Neural crest cell (in vitro differentiated cells): ENCODE measurements around the gene NSD2. TPM values are rescaled to one million over a fixed set of nuclear protein-coding genes. Genes with fewer than 3 reads are reported as not detected.

Source experiments
- DNase-seq: peaks from one replicate; pipeline ENCODE4 v3.0.0; 2021; ENCODE audit warnings: low read depth, mixed read lengths, low spot score
- H3K27ac Mint-ChIP-seq: one replicate; pipeline ENCODE4 v1.8.0; 2021; ENCODE audit warnings: mild to moderate bottlenecking, mixed read lengths; ENCODE audit not compliant: unreplicated experiment
- H3K27me3 Mint-ChIP-seq: 2 replicates; pipeline ENCODE4 v1.8.0; 2021; ENCODE audit warnings: low read depth, mild to moderate bottlenecking, mixed read lengths
- H3K36me3 Mint-ChIP-seq: 2 replicates; pipeline ENCODE4 v1.8.0; 2021; ENCODE audit warnings: low read depth, mild to moderate bottlenecking, mixed read lengths
- H3K4me1 Mint-ChIP-seq: 2 replicates; pipeline ENCODE4 v1.8.0; 2021; ENCODE audit warnings: mixed read lengths
- H3K4me3 Mint-ChIP-seq: one replicate; pipeline ENCODE4 v1.8.0; 2021; ENCODE audit warnings: mild to moderate bottlenecking, mixed read lengths
- H3K9me3 Mint-ChIP-seq: 2 replicates; pipeline ENCODE4 v1.8.0; 2021; ENCODE audit warnings: mixed read lengths
- CTCF ChIP-seq: fragments of 200-600 bp; sonication (generic); conservative IDR thresholded peaks from 2 replicates; pipeline ENCODE4 v1.5.0; 2021; ENCODE audit warnings: antibody characterized with exemption, mild to moderate bottlenecking
- total RNA-seq: library from RNA; stranded (reverse); gene quantifications from 2 replicates; pipeline ENCODE4 v1.2.1, GENCODE V29; 2021

The NSD2 gene
- total RNA-seq, 1 donor from 2014 or later = 274 TPM

DNA sequence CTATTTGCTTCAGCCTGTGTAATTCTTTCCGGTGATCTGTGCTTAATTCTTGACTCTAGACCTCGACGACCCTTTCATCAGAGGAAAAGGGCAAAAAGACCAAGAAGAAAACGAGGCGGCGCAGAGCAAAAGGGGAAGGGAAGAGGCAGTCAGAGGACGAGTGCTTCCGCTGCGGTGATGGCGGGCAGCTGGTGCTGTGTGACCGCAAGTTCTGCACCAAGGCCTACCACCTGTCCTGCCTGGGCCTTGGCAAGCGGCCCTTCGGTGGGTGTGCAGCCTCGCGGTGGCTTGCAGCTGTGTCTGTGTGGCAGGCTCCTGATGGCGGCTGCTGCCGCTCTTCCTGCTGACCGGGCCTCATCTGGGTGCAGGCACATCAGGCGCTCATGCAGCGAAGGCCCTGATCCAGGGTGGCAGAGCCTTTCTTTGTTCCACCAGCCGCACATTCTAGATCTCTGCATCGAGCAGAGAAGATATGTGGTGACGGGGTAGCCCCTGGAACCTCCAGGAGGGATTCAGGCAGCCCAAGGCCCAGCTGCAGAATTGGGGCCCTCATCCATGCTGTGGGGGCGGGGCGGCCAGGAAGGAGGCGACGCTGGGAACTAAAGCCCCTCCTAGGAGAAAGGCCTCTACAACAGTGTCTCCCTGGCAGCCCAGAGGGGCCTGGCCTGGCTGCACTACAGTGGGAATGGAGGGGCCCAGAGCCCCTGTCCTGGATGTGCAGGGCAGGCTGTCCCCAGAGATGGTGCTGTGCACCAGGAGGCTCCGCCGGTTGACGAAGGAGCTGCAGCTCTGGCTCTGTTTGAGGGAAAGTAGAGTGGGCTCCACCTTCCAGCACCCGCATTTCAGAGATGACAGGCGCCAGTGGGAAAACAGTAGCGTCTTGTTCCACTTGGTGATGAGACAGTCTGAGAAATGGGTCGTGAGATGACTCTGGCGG lies 105.5 kb downstream of the NSD2 start:
- Mint-ChIP-seq H3K4me3 (no peak overlapping the region), H3K9me3 (no peaks in the 10 kb centered on the region), H3K36me3 (peaks cover 21% of the 10 kb centered on the region), H3K27me3 (peaks cover 7% of the 10 kb centered on the region), H3K27ac (peak overlapping the region; percentile 43), H3K4me1 (no peaks in the 10 kb centered on the region)
- TF ChIP-seq CTCF = no peak
- DNase-seq = no peak

DNA sequence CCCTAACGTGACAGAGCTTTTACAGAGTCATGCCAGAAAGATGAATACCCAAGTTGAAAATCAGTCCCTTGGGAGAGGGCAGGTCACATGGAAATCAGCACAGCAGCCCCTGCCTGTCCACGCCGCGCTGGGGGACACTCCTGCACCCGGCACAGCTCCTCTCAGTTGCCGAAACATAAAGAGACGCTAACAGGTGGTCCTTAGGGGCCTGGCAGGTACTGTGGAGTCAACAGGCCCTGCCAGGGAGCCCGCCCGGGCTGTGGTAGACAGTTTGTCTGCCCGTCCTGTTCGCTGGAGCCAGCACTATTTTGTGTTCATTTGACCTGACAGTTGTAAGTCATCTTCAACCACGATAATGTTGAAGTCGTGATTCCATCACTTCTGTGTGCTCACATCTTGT lies 107.0 kb downstream of the NSD2 start:
- Mint-ChIP-seq H3K27ac (no peak overlapping the region), H3K36me3 (peaks cover 23% of the 10 kb centered on the region), H3K4me1 (no peaks in the 10 kb centered on the region), H3K4me3 (no peak overlapping the region), H3K9me3 (no peaks in the 10 kb centered on the region), H3K27me3 (peaks cover 10% of the 10 kb centered on the region)
- no peak for DNase-seq
- no peak for TF ChIP-seq CTCF

GRCh38 chr4:1978741-1979476 lies 107.7 kb downstream of the NSD2 start:
- Mint-ChIP-seq H3K4me3 (peak overlapping the region; percentile 42), H3K4me1 (no peaks in the 10 kb centered on the region), H3K9me3 (no peaks in the 10 kb centered on the region), H3K27ac (no peak overlapping the region), H3K27me3 (peaks cover 10% of the 10 kb centered on the region), H3K36me3 (peaks cover 22% of the 10 kb centered on the region)
- no peak for DNase-seq
- no peak for TF ChIP-seq CTCF

- Mint-ChIP-seq H3K4me1 (no peaks in the 10 kb centered on the region), H3K36me3 (peaks cover 22% of the 10 kb centered on the region)
Measured at GRCh38 chr4:1979477-1980196, 108.4 kb downstream of the NSD2 start.

More at GRCh38 chr4:1979477-1980196, 108.4 kb downstream of the NSD2 start:
- H3K4me3 Mint-ChIP-seq = peak overlapping the region; percentile 53
- DNase-seq = no peak
- TF ChIP-seq CTCF = no peak
- H3K27me3 Mint-ChIP-seq = peaks cover 10% of the 10 kb centered on the region
- no peak overlapping the region for H3K27ac Mint-ChIP-seq
- H3K9me3 Mint-ChIP-seq = no peaks in the 10 kb centered on the region
